ENCODE measurements around the gene GPATCH8.

Gene GPATCH8

DNA sequence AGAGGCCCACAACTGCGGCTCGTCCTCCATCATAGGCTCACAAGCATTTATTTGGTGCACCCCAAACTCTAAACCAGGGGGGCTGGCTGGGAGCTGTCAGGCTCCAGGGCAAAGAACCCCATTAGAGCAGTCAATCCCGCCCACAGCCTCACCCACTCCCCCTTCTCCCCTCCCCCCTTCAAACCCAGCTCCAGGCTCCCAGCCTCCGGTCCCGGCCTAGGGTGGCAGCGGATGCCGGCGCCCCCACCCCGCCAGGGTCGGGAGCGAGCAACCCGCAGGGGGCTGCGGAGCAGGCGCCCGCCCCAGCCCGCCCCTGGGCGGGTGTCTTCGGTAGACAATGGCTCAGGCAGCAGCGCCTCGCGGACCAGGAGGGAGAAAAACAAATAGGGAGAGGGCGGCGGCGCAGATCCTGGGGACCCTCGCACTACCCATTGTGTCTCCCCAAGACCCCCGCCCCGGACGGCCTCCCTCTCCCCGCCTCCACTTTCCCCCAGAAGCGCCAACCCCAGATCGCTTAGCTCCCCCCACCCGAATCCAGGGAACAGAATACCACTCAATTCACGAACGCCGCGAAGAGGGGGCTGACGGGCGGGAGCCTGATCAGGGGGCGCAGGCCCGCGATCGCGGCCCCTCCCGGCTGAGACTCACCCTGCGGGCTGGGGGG, 140.1 kb downstream of the GPATCH8 start:
- TF ChIP-seq, protein P1, sequence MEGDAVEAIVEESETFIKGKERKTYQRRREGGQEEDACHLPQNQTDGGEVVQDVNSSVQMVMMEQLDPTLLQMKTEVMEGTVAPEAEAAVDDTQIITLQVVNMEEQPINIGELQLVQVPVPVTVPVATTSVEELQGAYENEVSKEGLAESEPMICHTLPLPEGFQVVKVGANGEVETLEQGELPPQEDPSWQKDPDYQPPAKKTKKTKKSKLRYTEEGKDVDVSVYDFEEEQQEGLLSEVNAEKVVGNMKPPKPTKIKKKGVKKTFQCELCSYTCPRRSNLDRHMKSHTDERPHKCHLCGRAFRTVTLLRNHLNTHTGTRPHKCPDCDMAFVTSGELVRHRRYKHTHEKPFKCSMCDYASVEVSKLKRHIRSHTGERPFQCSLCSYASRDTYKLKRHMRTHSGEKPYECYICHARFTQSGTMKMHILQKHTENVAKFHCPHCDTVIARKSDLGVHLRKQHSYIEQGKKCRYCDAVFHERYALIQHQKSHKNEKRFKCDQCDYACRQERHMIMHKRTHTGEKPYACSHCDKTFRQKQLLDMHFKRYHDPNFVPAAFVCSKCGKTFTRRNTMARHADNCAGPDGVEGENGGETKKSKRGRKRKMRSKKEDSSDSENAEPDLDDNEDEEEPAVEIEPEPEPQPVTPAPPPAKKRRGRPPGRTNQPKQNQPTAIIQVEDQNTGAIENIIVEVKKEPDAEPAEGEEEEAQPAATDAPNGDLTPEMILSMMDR (IDR thresholded peaks at IDR 0.05; ENCODE audit: low read depth, low read length, missing control alignments), result no peak
- in situ Hi-C loops (cut with HindIII; ENCODE audit: low sequenced_read_pairs), result loop anchor here (25.0 kb wide), 1 partner anchor 274 kb away; no protein-coding TSS in a partner anchor
- no peak for DNase-seq (ENCODE audit: low read depth)
- H3K4me3 ChIP-seq (ENCODE audit: low read depth, low read length), result peak overlapping the region; percentile 80

DNA sequence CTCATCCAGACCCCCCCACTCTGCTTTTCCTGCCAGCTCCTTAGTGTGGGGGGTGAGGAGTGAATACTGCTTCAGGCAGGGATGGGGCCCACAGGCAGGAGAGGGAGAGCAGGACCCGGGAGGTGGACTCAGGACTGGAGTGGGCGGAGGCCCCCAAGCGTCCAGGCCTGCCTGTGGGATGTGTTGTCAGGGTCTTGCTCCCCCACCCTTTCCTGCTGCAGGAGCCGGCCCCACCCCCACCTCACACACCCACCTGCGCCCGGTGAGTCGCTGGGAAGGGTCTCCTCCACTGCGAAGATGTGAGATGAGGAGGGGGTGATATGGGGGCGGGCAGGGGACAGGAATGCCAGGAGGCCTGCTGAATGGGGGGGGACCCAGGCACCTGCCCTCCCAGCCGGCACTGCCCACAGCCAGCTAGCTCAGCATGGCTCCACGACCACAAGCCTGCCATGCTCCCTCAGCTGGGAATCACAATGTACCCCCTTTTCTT, 140.7 kb downstream of the GPATCH8 start:
- TF ChIP-seq, protein P1 (IDR thresholded peaks at IDR 0.05; ENCODE audit: low read depth, low read length, missing control alignments), result no peak
- in situ Hi-C loops (cut with HindIII; ENCODE audit: low sequenced_read_pairs), result loop anchor here (25.0 kb wide), 1 partner anchor 275 kb away; no protein-coding TSS in a partner anchor
- peak overlapping the region; percentile 80 for H3K4me3 ChIP-seq (ENCODE audit: low read depth, low read length)
- no peak for DNase-seq (ENCODE audit: low read depth)

DNA sequence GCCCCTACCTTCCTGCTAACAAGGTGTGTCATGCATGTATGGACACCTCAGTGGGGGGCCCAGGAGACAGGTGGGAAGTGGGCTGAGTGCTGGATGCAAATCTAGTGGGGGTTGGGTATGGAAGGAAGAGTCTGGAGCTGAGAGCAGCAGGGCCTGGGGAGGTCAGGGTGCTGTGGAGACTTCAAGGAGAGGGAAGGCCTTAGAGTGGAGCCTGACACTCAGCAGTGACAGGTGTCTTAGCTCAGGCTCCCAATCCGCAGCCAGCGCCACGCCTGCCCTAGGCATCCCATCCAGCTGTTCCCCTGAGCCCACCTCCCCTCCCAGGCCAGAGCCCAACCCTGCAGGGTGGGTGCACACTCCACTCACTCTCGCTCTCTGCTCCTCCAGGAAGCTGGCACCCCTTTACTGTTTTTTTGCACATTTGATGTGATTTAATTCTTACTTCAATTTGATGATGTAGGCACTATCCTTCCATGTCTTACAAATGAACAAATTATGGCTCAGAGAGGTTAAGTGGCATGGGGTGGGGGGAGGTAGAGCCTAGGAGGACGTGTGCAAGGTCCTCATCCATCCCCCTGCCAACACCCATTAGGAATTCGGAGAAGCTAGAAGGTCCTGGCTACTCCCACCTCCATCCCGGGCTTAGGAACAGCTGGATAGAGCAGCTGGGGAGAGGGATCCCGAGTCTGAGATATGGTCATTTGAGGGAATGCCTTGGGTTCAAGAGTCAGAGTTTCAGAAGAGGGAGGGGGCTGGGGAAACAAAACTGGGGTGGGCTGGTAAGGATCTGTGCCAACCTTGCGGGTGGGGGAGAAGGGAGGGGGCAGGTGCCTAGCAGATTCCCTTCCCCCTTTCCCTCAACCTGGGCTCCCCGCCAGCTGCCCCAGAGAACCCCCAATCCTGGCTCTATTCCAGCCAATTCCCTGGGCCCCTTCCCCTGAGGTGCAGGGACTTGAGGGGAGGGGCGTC, 141.6 kb downstream of the GPATCH8 start:
- TF ChIP-seq, protein P1 (IDR thresholded peaks at IDR 0.05; ENCODE audit: low read depth, low read length, missing control alignments), result no peak
- in situ Hi-C loops (cut with HindIII; ENCODE audit: low sequenced_read_pairs), result loop anchor here (25.0 kb wide), 1 partner anchor 276 kb away; no protein-coding TSS in a partner anchor
- no peak for DNase-seq (ENCODE audit: low read depth)
- H3K4me3 ChIP-seq (ENCODE audit: low read depth, low read length), result peak overlapping the region; percentile 80

DNA sequence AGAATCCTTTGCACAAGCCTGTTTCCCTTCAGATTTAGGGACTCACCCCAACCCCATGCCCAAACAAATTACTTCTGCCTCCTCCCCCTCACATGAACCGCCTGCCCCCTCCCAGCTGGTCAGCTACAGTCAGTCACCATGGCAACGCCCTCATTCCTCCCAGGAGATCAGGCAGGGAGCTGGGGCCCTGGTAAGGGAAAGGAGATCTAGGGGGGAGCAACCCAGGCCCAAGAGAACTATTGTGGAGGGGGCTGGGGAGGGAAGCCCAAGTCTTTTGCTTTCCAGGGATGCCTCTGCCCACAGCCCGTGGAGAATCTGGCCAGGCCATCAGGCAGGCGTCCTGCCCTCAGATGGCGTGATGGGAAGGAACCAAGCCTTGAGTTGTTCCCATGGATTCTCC, 142.4 kb downstream of the GPATCH8 start:
- DNase-seq (ENCODE audit: low read depth), result no peak
- TF ChIP-seq, protein P1 (IDR thresholded peaks at IDR 0.05; ENCODE audit: low read depth, low read length, missing control alignments), result no peak
- in situ Hi-C loops (cut with HindIII; ENCODE audit: low sequenced_read_pairs), result loop anchor here (25.0 kb wide), 1 partner anchor 276 kb away; no protein-coding TSS in a partner anchor
- H3K4me3 ChIP-seq (ENCODE audit: low read depth, low read length), result no peak overlapping the region

DNA sequence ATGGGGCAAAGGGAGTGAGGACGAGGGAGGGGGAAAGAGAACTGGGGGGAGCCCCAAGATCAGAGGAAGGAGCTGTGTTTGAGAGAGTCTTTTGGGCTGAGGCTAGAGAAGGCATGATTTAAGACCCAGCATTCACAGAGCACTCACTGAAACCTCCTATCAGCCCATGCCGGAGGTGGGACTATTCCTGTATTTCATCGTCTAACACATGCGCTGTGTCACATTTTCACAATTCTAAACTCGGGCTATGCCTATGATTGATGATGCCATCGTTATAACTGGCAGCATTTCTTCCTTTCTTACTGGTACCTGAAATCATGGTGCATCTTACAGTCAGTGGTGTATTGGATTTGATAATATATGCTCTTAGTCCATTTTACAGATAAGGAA, 143.1 kb downstream of the GPATCH8 start:
- TF ChIP-seq, protein P1 (IDR thresholded peaks at IDR 0.05; ENCODE audit: low read depth, low read length, missing control alignments), result no peak
- no peak overlapping the region for H3K4me3 ChIP-seq (ENCODE audit: low read depth, low read length)
- in situ Hi-C loops (cut with HindIII; ENCODE audit: low sequenced_read_pairs), result loop anchor here (25.0 kb wide), 1 partner anchor 277 kb away; no protein-coding TSS in a partner anchor
- DNase-seq (ENCODE audit: low read depth), result no peak

DNA sequence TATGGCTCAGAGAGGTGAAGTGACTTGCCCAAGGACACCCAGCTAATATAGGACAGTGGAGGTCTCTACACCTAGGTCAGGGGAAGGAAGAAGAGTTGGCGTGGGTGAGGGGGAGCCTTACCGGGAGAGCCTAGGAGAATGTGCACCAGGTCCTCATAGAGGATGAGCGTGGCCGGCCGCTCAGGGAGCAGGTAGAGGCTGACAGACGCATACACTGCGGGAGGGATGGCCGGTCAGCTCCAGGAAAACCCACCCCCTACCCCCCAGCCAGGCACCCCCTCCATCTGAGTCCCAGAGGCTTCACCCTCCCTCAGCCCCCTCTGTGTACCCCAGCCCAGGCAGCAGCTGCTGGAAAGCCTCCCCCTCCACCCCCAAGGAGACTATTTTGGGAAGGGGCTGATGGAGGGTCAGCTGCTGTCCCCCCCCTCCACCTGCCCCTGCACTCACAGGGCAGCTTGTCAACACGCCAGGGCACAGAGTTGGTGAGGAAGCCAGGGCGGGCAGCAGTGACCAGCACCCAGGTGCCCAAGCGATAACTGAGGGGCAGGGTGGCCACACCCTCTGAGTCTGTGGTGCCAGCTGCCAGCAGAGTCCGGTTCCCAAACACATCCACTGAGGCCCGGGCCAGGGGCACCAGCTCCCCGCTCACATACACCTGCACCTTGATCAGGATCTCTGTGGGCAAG, 143.6 kb downstream of the GPATCH8 start:
- DNase-seq (ENCODE audit: low read depth), result no peak
- TF ChIP-seq, protein P1 (IDR thresholded peaks at IDR 0.05; ENCODE audit: low read depth, low read length, missing control alignments), result no peak
- in situ Hi-C loops (cut with HindIII; ENCODE audit: low sequenced_read_pairs), result loop anchor here (25.0 kb wide), 1 partner anchor 278 kb away; no protein-coding TSS in a partner anchor
- H3K4me3 ChIP-seq (ENCODE audit: low read depth, low read length), result no peak overlapping the region
